Activated CD4-positive, alpha-beta T cell treated with anti-CD3 and anti-CD28 coated beads, Interleukin-2, amount 50 U/mL, for 4 hours (primary cell): ENCODE results near the gene TSPYL6.

Experiments
- DNase-seq, 2 experiments: peaks; one replicate each; pipeline ENCODE4 v3.0.0-alpha.2; 2020

Gene TSPYL6

GRCh38 chr2:54255230-54256090 is 569 bp downstream of the TSPYL6 start:
- DNase-seq, result no peak

GRCh38 chr2:54254180-54254579 is 1.8 kb downstream of the TSPYL6 start:
- no peak for DNase-seq

GRCh38 chr2:54249629-54250028 is 6.4 kb downstream of the TSPYL6 start:
- no peak for DNase-seq

- DNase-seq, result no peak
These were observed 8.9 kb downstream of the TSPYL6 start for GRCh38 chr2:54247115-54247514.

GRCh38 chr2:54240515-54241469 is 15.2 kb downstream of the TSPYL6 start:
- no peak for DNase-seq

- no peak for DNase-seq
These were observed 16.6 kb downstream of the TSPYL6 start for GRCh38 chr2:54239427-54239826.

GRCh38 chr2:54237428-54237827 is 18.6 kb downstream of the TSPYL6 start:
- no peak for DNase-seq

GRCh38 chr2:54233832-54234649 is 22.0 kb downstream of the TSPYL6 start:
- DNase-seq, result no peak

GRCh38 chr2:54228945-54229344 is 27.1 kb downstream of the TSPYL6 start:
- DNase-seq, result no peak

- DNase-seq, result no peak
These were observed 28.2 kb downstream of the TSPYL6 start for GRCh38 chr2:54227798-54228197.

- no peak for DNase-seq
These were observed 29.8 kb downstream of the TSPYL6 start for GRCh38 chr2:54226260-54226659.

GRCh38 chr2:54224997-54225396 is 31.0 kb downstream of the TSPYL6 start:
- DNase-seq, result no peak

GRCh38 chr2:54213082-54213481 is 42.9 kb downstream of the TSPYL6 start:
- no peak for DNase-seq

GRCh38 chr2:54212456-54212855 is 43.6 kb downstream of the TSPYL6 start:
- DNase-seq, result no peak

GRCh38 chr2:54209379-54209778 is 46.6 kb downstream of the TSPYL6 start:
- DNase-seq, result no peak

GRCh38 chr2:54208364-54209240 is 47.4 kb downstream of the TSPYL6 start:
- no peak for DNase-seq

- DNase-seq, result no peak
These were observed 48.3 kb downstream of the TSPYL6 start for GRCh38 chr2:54207666-54208195.

- no peak for DNase-seq
These were observed 49.4 kb downstream of the TSPYL6 start for GRCh38 chr2:54206596-54206995.

GRCh38 chr2:54204476-54204875 is 51.6 kb downstream of the TSPYL6 start:
- DNase-seq, result no peak
